GM21528 (cell line): ENCODE data around the gene CXCL8.

ENCODE experiments used
- ATAC-seq: cut with Tn5 transposase; IDR thresholded peaks from one replicate; pipeline ENCODE4 v1.9.1; 2021; ENCODE audit warnings: mild to moderate bottlenecking, moderate library complexity; ENCODE audit not compliant: unreplicated experiment, low FRiP score

The CXCL8 gene

GRCh38 chr4:73788411-73788810 lies 48.0 kb downstream of the CXCL8 start:
- no peak for ATAC-seq
